Hepatocyte (in vitro differentiated cells): ENCODE results near the gene CFAP70. TPM values are rescaled to one million over a fixed set of nuclear protein-coding genes. Genes with fewer than 3 reads are reported as not detected.
"Not testable (repeated sequence)": the region's sequence is repeated elsewhere in the genome, so short reads cannot be mapped to it uniquely, and the experiment has no call there.

Source experiments
- DNase-seq: peaks from one replicate; pipeline ENCODE4 v3.0.0-alpha.2; 2016; ENCODE audit warnings: low spot score
- H2AFZ ChIP-seq: fragments of 200-600 bp; sonication (generic); 2 replicates; pipeline ENCODE4 v1.6.0; 2016; ENCODE audit warnings: antibody characterized with exemption, mild to moderate bottlenecking
- H3K27ac ChIP-seq: fragments of 200-600 bp; sonication (generic); 2 replicates; pipeline ENCODE4 v1.5.1; 2016; ENCODE audit warnings: mild to moderate bottlenecking
- H3K27me3 ChIP-seq: fragments of 200-600 bp; sonication (generic); 2 replicates; pipeline ENCODE4 v1.6.1; 2016
- H3K36me3 ChIP-seq: fragments of 200-600 bp; sonication (generic); replicated peaks from 2 replicates; pipeline ENCODE4 v1.5.1; 2016; ENCODE audit warnings: low read depth; ENCODE audit not compliant: insufficient read depth
- H3K4me1 ChIP-seq: fragments of 200-600 bp; sonication (generic); 2 replicates; pipeline ENCODE4 v1.5.1; 2016; ENCODE audit warnings: mild to moderate bottlenecking, moderate library complexity; ENCODE audit not compliant: insufficient read depth
- H3K4me2 ChIP-seq: fragments of 200-600 bp; sonication (generic); 2 replicates; pipeline ENCODE4 v1.6.0; 2016
- H3K4me3 ChIP-seq: fragments of 200-600 bp; sonication (generic); 2 replicates; pipeline ENCODE4 v1.5.1; 2016; ENCODE audit warnings: mild to moderate bottlenecking
- H3K79me2 ChIP-seq: fragments of 200-600 bp; sonication (generic); 2 replicates; pipeline ENCODE4 v1.6.0; 2017; ENCODE audit warnings: mild to moderate bottlenecking
- H3K9me2 ChIP-seq: fragments of 200-600 bp; sonication (generic); replicated peaks from 2 replicates; pipeline ENCODE4 v1.6.0; 2017; ENCODE audit warnings: mild to moderate bottlenecking; ENCODE audit not compliant: insufficient read depth
- H3K9me3 ChIP-seq: fragments of 200-600 bp; sonication (generic); 2 replicates; pipeline ENCODE4 v1.5.1; 2016; ENCODE audit warnings: low read depth, mild to moderate bottlenecking
- H4K20me1 ChIP-seq: fragments of 200-600 bp; sonication (generic); 2 replicates; pipeline ENCODE4 v1.6.0; 2016; ENCODE audit warnings: mild to moderate bottlenecking; ENCODE audit not compliant: insufficient read depth, poor library complexity, severe bottlenecking
- CTCF ChIP-seq: fragments of 200-600 bp; sonication (generic); IDR thresholded peaks from 2 replicates; pipeline ENCODE4 v1.5.1; 2016; ENCODE audit warnings: antibody characterized with exemption, mild to moderate bottlenecking; ENCODE audit not compliant: poor library complexity
- EZH2 ChIP-seq: fragments of 200-600 bp; sonication (generic); IDR thresholded peaks from 2 replicates; pipeline ENCODE4 v1.6.1; 2016; ENCODE audit warnings: antibody characterized with exemption, mild to moderate bottlenecking, borderline replicate concordance
- EZH2phosphoT487 ChIP-seq: fragments of 200-600 bp; sonication (generic); IDR thresholded peaks from one replicate; pipeline ENCODE4 v1.6.1; 2018; ENCODE audit warnings: antibody characterized with exemption, mild to moderate bottlenecking, low read depth, moderate library complexity; ENCODE audit not compliant: unreplicated experiment, severe bottlenecking
- WGBS: methylation state at CpG from one replicate; pipeline ENCODE4 v1.1.6; 2016; ENCODE audit warnings: low lambda C conversion rate; ENCODE audit errors: missing lambda C conversion rate; 5-methylcytosine and 5-hydroxymethylcytosine counted together
- polyA plus RNA-seq: library from polyadenylated mRNA; unstranded; fragments of >200 nt; fragmentation: Nextera tagmentation; extraction: Ambion mirVana; gene quantifications from 2 replicates; pipeline ENCODE4 v1.2.1, GENCODE V29; 2016
- total RNA-seq: library from RNA; depleted of rRNA; stranded (reverse); fragments of >200 nt; gene quantifications from 2 replicates; pipeline ENCODE4 v1.2.3, GENCODE V29; 2014

Gene CFAP70
- total and polyA plus RNA-seq, 2 experiments from 2014 or later: 1.6 to 3.9 TPM

DNA sequence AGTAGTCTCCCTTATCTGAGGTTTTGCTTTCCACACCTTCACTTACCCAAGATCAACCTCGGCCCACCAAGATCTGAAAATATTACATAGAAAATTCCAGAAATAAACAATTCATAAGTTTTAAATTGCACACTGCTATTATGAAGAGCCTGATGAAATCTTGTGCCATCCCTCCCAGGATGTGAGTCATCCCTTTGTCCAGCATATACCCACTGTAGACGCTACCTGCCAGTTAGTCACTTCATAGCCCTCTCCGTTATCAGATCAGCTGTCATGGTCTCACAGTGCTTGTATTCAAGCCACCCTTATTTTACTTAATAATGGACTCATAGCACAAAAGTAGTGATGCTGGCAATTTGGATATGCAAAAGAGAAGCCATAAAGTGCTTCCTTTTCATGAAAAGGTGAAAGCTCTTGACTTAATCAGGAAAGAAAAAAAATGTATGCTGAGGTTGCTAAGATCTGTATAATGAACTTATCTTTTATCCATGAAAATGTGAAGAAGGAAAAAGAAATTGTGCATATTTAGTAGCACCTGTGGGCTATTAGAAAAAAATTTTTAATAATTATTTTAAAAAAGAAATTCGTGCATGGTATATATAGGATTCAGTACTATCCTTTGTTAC is 96.4 kb downstream of the CFAP70 start:
- no peak for DNase-seq
- no peaks in the 10 kb centered on the region for H3K27me3 ChIP-seq
- H3K4me2 ChIP-seq: no peak overlapping the region
- H2AFZ ChIP-seq: no peak overlapping the region
- no peaks in the 10 kb centered on the region for H3K79me2 ChIP-seq
- no peak overlapping the region for H3K4me3 ChIP-seq
- no peaks in the 10 kb centered on the region for H3K36me3 ChIP-seq
- TF ChIP-seq EZH2: no peak
- TF ChIP-seq EZH2phosphoT487: no peak
- TF ChIP-seq CTCF: no peak
- H4K20me1 ChIP-seq: no peaks in the 10 kb centered on the region
- no peaks in the 10 kb centered on the region for H3K9me2 ChIP-seq
- WGBS: 76% methylated on average over 4 of the region's 4 CpGs
- no peak overlapping the region for H3K27ac ChIP-seq
- H3K4me1 ChIP-seq: no peaks in the 10 kb centered on the region
- H3K9me3 ChIP-seq: no peaks in the 10 kb centered on the region

DNA sequence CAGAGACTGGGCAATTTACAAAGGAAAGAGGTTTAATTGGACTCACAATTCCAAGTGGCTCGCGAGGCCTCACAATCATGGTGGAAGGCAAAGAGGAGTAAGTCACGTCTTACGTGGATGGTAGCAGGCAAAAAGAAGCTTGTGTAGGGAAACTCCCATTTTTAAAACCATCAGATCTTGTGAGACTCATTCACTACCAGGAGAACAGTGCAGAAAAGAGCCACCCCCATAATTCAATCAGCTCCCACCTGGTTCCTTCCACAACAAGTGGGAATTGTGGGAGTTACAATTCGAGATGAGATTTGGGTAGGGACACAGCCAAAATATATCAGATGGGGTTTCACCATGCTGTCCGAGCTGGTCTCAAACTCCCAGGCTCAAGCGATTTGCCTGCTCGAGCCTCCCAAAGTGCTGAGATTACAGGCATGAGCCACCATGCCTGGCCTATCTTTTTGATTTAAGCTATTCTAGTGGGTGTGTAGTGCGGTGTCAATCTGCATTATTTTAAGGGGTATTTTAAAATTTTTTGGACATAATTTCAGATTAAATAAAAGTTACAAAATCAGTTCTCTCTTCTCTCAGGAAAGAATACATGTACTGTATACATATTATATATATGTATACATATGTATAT is 97.2 kb downstream of the CFAP70 start:
- Histone ChIP-seq H3K4me1 (no peaks in the 10 kb centered on the region), H3K79me2 (no peaks in the 10 kb centered on the region), H3K27me3 (no peaks in the 10 kb centered on the region), H2AFZ (no peak overlapping the region), H3K9me3 (no peaks in the 10 kb centered on the region), H3K4me3 (no peak overlapping the region), H4K20me1 (no peaks in the 10 kb centered on the region), H3K4me2 (no peak overlapping the region), H3K9me2 (no peaks in the 10 kb centered on the region), H3K27ac (no peak overlapping the region), H3K36me3 (no peaks in the 10 kb centered on the region)
- WGBS: 94% methylated on average over 9 of the region's 9 CpGs
- DNase-seq: no peak
- TF ChIP-seq CTCF: no peak
- TF ChIP-seq EZH2phosphoT487: no peak
- TF ChIP-seq EZH2: no peak

GRCh38 chr10:73258612-73259011 is 100.1 kb downstream of the CFAP70 start:
- H3K4me1 ChIP-seq, H3K4me2 ChIP-seq, H3K9me3 ChIP-seq, H3K4me3 ChIP-seq, H4K20me1 ChIP-seq, H3K27me3 ChIP-seq, H3K79me2 ChIP-seq, DNase-seq, H3K36me3 ChIP-seq, H3K27ac ChIP-seq, H2AFZ ChIP-seq, H3K9me2 ChIP-seq: not testable (repeated sequence)
- WGBS: 95% methylated on average over 10 of the region's 10 CpGs

GRCh38 chr10:73253225-73253555 is 105.5 kb downstream of the CFAP70 start:
- H3K9me2 ChIP-seq: no peaks in the 10 kb centered on the region
- peak overlapping the region; percentile 80 for H3K4me3 ChIP-seq
- no peaks in the 10 kb centered on the region for H3K9me3 ChIP-seq
- H3K79me2 ChIP-seq: peaks cover 48% of the 10 kb centered on the region
- peaks cover 11% of the 10 kb centered on the region for H3K4me1 ChIP-seq
- H3K36me3 ChIP-seq: no peaks in the 10 kb centered on the region
- no peaks in the 10 kb centered on the region for H4K20me1 ChIP-seq
- peak overlapping the region; percentile 96 for H3K27ac ChIP-seq
- H3K4me2 ChIP-seq: peak overlapping the region; percentile 97
- TF ChIP-seq EZH2phosphoT487 (no peak), EZH2 (no peak), CTCF (no peak)
- H3K27me3 ChIP-seq: no peaks in the 10 kb centered on the region
- DNase-seq: peak; percentile 19
- peak overlapping the region; percentile 90 for H2AFZ ChIP-seq
- 0% methylated on average over 4 of the region's 4 CpGs for WGBS
